SW 1271 (cell line): ENCODE measurements around the gene STPG2.

Experiments
- DNase-seq, 2 experiments: peaks; one replicate each; lab custom pipeline; 2025; lab: John Stamatoyannopoulos, UW

Gene STPG2

DNA sequence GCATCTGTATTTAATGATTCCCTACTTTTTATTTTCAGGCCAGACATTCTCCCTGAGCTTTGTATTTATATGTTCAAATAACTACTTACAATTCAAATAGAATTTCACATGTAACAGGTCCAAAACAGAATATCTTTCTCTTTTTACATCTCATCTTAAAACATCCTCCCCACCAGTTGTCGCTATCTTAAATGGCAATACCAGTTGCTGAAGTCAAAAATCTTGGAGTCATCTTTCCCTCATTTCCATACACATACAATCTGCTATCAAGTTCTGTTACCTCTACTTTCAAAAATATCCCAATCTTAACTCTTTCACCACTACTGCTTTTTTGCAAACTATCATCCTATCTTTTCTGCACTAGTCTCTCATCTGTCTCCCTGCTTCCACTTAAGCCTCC lies 330.5 kb downstream of the STPG2 start:
- no peak for DNase-seq

DNA sequence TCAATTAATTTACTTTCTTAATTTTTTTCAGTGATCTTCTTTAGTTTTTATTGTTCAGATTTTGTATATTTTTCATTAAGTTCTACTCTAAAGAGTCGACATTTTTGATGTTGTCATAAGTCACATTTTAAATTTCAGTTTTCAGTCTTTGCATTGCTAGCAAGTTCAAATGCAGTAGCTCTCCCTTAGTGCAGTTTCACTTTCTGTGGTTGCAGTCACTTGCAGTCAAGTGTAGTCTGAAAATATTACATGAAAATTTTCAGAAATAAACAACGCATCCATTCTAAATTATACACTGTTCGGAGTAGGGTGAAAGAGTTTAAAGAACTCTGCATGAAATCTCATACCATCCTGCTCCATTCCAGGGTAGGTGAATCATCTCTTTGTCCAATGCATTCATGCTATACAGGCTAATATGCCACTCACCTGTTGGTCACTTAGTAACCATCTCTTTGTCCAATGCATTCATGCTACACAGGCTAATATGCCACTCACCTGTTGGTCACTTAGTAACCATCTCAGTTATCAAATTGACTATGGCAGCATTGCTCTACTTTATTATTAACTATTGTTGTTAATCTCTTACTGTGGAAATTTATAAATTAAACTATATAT lies 356.9 kb downstream of the STPG2 start:
- no peak for DNase-seq

DNA sequence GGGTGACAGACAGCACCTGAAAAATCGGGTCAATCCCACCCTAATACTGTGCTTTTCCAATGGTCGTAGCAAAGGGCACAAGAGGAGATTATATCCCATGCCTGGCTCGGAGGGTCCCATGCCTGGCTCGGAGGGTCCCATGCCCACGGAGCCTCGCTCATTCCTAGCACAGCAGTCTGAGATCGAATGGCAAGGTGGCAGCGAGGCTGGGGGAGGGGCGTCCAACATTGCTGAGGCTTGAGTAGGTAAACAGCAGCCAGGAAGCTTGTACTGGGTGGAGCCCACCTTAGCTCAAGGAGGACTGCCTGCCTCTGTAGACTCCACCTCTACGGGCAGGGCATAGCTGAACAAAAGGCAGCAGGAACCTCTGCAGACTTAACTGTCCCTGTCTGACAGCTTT lies 365.1 kb downstream of the STPG2 start:
- DNase-seq: no peak

DNA sequence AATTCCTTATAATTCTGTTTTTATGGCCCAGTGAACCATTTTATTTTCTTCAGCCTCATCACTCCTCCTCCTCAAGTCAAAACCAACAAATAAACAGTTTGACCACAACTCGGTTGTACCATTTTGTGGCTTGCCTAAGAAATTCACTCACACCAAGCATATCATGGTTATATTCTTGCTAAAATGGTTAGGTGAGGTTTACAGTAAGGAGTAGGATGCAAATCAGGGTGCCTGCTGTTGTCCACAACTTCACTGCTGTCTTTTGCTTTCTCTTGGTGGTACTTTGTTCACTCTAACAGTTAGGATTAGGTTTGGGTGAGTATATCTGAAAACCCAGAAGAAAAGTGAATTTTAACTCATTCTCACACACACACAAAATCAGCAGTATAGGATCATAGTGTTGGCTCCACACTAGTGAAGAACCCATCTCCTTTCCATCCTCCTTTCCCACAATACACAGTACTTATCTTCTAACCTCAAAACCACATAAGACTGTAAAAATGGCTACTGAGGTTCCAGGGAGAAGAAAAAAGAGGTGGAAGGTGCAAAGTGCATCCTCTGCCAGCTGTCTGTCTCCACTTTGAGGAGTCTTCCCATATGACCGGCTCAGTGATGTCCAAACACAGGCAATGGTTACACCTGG lies 368.8 kb downstream of the STPG2 start:
- no peak for DNase-seq

DNA sequence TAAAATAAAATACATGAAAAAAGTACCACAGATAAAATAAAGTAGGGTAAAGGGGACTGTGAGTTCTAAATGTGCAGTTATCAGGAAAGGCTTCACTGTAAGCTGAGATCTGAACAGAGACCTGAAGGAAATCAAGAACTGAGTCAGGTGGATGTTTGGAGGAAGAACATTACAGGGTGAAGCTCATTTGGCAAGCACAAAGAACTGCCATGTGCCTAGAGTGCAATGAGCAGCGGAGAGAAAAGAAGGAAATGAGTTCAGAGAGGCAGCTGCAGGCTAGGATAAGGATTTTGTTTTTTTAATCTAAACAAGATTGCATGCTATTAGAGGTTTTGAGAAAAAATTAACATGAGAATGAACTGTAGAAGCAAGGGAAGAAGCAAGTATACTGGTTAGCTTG lies 373.1 kb downstream of the STPG2 start:
- no peak for DNase-seq

DNA sequence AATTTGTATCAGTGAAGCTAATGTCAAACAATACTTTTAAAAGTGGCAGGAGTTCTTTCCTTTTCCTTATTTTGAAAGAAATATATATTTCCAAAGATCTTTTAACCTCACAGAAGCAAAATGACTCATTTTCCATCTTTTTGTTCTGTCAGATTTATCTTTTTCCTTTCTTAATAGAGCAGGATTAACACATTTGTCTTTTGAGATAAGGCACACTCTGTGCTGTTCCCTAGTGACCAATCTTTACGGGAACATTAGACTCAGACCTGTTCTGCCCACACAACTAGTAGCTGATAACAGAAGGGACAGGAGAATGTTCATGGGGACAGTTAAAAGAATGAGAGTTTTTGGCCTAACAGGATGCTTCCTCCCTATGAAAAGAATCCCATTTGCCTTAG lies 381.2 kb downstream of the STPG2 start:
- no peak for DNase-seq

DNA sequence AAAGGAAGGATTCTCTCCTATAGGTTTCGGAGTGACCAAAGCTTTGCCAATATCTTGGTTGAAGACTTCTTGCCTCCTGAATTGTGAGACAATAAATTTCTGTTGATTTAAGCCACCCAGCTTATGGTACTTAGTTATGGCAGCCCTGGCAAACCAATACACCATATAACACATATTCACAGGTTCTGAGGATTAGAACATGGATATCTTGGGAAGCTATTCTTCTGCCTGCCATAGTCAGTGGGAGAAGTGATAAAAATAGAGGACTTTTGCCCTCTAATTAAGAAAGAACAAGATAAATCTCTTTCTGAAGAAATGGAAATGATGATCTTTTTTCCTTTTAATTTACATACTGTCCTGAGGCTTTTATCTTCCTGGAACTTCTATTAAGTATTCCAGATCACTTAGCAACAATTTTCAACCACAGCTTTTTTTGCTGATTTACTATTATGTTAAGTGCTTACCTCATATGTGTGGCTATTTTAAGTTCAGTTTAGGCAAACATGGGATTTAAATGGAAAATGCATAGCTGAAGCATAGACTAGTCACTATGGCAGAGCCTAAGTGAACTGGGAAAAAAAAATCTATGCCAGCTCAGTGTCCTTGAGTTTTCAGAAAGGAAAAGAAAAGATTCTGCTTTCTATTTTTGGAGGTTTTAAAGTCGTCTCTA lies 381.7 kb downstream of the STPG2 start:
- DNase-seq: no peak

DNA sequence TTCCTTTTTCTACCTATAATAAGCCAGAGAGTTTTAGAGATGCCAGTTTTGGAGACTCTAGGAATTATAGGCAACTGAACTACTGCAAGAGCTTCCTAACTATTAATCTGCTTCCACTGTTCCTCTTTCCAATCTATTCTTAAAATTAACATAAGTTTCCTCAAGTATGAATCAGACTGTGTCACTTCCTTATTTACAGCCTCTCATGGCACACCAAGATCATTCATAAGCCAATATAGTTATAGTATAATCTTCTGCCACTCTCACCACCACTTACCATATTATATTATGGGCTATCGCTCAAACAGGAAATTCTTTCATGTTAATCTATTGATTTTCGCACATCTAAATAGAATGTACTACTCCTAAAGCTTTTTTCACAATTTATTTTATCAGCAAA lies 383.5 kb downstream of the STPG2 start:
- no peak for DNase-seq

DNA sequence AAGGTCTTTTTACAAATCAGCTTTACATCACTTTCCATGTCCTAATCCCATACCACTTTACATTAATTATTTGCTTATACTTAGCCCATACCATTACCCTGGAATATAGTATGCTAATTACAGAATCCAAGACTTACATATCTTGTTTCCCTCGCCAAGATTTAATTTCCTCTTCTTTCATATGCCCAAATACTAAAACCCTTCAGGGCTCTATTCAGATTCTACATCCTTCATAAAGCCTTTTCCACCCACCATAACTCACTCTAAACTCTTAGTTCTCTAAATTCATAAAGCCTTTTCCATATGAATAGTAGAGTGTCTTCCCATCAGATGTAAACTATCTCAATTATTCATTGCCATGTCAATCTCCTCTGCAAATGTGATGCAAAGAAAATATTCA lies 390.7 kb downstream of the STPG2 start:
- DNase-seq: no peak

DNA sequence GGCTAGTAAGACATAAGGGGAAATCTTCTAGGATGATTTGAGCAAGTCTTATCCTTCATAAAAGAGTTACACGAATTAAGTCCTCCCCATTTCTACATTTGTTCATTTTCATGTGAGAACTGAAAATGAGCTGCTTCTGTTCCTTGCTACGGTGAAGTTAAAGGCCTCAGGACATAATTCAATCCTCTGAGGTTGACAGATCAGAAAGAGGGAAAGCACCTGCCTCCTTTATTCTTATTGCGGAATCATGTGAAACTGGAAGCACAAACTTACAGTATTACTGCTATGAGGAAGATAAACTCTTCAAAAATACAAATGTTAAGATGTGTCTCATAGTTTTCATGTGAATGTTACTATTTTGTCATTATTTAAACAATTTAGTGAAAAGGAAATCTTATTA lies 395.3 kb downstream of the STPG2 start:
- DNase-seq: no peak

DNA sequence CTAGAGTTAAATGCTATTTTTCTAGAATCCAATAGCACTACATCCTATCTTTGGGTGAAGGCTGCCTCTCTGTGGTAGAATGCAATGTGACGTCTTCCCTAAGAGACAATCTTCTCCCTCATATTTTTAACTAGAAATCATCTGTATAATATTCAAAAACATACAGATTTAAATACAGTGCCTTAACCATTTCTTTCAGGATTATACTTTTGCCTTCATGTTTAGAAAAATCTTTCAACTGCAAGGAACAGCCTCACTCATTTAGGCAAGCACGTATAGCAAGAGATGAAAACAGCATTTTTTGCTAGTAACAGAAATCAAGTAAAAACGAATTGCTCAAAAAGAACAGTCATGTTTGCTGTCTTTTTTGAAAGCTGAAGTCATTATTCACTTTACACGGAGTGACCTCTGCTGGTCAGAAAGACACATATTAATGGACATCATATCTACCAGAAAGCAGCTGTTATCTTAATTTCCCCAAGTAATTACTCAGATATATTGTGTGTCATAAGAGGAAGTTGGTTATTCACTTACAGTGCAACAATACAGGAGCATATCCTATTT lies 422.3 kb downstream of the STPG2 start:
- DNase-seq: peak in 1 of 2 experiments; percentile 10

DNA sequence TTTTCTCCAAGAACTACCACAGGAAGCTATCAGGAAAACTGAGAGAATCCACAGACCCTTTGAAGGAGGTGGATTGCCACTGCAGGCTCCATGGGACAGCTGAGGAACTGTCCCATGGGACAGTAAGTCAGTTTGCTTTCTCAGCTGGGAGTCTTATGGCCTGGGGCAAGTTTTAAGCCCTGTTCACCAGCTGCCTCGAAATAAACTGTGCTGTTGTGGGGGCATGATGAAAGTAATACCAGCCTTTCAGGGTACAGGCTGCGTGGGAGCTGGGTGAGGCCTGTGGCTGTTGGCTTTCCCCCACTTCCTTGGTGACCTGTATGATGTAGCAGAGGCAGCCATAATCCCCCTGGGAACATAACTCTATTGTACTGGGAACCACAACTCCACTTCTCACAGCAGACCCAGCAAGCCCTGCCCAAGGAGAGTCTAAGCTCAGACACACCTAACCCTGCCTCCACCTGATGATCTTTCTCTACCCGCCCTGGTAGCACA lies 452.1 kb downstream of the STPG2 start:
- no peak for DNase-seq

DNA sequence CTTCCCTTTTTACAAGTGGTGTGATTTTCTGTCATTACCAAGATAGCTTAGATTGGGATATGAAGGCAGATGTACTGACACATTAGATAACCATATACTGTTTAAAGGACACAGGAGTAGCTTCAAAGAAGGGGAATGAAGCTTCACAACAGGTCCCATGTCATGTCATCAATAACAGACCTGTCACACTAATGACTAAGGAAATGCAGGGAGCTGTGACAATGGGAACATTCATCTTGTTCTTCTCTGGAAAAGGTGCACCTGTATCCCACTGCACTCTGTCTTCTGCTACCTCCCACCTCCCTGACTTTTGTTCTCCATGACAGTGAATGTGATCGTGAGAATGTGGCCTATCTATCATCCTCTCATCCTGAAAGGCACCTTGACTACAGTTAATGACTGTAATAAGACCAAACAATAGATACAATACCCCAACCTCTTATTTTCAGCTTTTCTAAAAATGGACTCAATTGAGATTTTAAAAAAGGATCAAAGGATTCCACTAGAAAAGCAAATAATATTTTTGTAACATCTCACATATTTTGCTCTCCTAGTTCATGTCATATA lies 472.5 kb downstream of the STPG2 start:
- no peak for DNase-seq

DNA sequence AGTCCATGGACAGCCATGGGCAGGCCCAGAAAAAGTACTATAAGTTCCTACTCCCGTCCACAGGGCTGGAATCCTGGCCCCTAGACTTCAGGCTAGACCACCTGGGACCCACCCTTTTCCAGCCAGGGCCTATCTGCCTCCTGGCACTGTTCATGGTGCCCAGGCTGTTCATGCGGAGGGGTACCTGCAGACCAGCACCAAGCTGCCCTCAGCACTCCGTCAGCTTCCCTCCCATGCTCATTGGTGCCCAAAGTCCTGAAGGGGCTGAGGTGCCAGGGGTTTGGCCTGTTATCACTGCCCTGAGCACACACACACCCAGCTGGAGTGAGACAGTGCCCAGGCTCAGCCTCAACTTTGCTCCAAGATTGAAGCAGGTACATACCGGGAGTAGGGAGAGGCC lies 477.7 kb downstream of the STPG2 start:
- no peak for DNase-seq

DNA sequence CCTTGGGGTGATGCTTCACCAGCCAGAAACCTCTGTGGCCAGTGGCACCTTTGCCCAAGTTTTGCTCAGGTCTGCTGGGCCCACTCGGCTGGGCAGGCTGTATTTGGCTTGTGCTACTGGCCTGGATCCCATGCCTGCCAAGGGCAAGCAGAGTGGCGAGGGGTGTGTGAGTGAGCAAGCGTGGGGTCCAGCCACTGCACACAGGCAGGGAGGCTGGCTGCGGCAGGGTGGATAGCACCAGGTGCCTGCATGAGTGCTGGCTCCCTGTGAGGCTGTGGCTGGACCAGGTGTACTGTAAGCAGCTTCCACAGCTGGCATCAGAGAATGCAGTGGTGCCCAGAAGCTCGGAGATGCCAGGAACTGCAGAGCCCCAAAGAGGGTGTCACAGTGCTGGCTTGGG lies 478.5 kb downstream of the STPG2 start:
- DNase-seq: no peak

DNA sequence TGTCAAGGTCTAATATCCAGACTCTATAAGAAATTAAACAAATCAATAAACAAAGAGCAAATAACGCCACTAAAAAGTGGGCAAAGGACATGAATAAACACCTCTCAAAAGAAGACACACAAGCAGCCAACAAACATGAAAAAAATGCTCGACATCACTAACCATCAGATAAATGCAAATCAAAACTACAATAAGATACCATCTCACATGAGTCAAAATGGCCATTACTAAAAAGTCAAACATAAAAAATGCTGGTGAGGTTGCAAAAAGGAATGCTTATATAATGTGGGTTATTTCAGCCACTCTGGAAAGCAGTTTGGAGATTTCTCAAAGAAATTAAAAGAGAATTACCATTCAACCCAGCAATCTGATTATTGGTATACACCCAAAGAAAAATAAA lies 481.1 kb downstream of the STPG2 start:
- no peak for DNase-seq

DNA sequence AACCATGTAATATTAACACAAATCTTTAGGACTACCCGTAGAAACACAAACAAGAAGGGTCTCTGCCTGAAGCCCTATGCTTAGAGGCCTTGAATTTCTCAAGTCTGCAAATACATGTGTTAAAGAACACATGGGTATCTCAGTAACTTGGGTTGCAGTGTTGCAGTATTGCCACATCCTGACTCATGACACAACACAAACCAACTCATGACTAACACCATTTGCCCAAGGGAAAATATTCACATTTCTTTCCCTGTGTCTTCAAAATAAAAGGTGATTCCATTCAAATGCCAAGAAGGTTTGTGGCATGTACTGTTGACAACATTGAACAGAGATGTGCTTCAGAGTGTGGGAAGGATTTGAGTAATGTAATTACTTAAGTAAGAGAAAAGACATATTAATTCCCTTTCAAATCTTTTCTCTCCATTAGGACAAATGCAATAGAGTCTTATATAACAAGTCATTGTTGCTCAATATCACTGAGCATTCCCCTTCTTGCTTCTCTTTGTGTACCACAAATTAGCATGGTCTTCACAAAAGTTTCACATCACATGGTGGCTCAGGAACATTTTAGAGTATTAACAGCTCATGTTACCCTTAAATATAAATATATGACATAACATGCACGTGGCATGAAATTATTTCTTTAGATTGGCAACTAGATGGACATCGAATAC lies 487.1 kb downstream of the STPG2 start:
- DNase-seq: peak; percentile 8 to 32

DNA sequence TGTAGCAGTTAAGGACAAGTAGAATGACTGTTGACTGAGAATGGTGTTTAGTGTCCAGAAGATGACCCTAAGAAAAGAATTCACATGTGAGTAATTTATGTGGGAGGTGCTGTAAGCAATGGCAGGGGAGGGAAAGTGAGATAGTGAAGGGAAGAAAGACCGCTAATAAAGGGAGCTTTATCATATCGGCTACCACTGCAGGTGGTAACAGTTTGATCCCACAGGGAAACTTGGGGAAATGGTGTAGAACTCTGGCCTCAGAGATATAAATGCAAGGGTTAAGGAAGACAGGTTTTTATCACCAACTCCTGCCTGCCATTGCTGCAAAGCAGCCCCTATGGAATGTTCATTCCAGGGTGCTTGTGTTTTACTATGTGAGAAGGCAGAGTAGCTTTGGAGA lies 489.6 kb downstream of the STPG2 start:
- no peak for DNase-seq

DNA sequence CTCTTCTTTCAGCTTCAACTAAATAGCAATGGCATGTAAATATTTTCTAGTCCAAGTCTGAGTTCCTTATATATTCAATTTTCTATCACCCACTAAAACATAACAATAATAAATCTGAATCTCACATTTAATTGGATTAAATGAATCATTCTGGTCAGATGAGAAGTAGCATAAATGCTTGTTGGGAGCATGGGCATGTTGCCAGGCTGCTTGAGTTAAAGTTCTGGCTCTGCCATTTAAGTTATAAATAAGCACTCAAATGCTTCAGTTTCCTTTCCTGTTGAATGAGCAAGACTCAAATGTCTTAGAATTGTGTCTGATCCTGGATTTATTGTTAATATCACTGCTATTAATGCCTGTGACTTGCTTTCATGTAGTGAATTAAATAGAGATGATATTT lies 496.3 kb downstream of the STPG2 start:
- no peak for DNase-seq

DNA sequence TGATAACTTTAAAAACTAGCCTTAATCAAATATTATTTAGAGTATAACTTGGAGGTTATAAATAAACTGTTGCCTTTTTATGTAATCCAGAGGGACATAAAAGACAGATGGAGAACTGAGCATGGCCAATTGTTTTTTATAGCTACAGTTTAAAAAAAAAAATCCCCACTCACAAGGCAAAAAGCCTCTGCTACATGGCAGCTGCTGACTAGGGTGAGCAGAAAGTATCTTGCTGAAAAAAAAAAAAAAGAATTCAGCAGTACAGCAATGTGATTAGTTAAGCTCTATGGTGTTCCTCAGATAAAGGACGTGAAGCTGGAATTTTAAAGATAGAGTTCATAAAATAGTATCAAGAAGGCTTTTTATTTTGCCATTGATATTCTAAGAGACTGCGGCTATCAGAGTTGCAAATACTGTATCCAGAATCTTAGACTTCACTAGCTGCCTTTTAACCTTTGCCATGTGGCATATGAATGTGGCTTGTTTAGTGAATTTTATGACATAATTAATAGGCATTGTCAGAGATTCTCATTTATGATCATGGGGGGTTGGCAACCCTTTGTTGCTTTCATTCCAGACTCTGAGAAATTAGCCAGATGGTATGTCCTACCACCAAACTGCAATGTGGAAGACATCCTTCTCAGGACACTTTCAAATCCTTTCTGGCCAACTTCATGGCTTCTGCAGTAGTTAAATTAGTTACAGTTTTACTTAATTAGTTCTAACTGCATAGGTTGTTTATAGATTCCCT lies 498.0 kb downstream of the STPG2 start:
- no peak for DNase-seq

DNA sequence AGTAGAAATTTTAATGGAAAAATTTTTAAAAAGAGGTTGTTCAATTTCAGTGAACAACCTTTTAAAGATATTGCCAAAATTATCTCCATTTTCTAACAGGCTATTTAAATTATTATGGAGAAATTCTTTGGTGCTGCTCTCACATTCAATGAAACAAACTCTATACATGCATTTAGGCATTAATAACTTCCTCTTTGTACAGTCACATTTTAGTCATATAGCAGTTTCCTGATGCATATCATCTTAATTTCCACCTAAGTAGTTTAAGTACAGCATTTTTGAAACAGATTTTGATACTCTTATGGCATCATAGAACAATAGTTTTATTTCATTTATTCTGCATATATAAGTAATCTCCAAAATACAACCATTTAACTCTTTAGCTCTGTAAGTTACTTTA lies 500.1 kb downstream of the STPG2 start:
- DNase-seq: no peak

DNA sequence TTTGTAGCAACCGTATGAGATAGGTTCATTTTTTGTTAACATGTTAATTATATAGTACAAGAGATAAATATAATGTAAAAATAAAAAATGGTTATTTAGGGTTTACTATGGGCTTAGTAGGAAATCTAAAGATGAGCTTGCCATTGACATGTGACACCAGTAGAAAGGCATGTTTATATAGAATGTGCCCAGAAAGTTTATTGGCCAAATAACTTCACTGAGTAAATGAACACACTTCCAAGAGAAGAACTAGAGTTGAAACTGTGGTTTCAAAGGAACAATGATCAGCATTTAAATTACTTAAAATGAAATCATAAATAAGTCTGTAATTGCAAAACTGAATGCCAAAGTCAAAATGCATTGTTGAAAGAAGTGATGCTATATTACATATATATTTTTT lies 503.3 kb downstream of the STPG2 start:
- DNase-seq: no peak
